Peyer's patch (tissue), 4 donors: ENCODE measurements around the gene KANSL2.

ENCODE experiments used
- POLR2A ChIP-seq, 2 donors: fragments of 450-650 bp; IDR thresholded peaks; one replicate each; pipeline ENCODE4 v1.5.1; 2017; ENCODE audit warnings: antibody characterized with exemption in 2 of 2, mild to moderate bottlenecking in 2 of 2, moderate library complexity in 2 of 2
- TF ChIP-seq, protein P1 (sequence below), 6 experiments: fragments of 450-650 bp in 4 of 6; fragments of 200-600 bp in 2 of 6; sonication (generic) in 1 of 6; IDR thresholded peaks; one replicate each; pipeline ENCODE4 v1.5.1; 2017 to 2019; ENCODE audit warnings: antibody characterized with exemption in 6 of 6, mild to moderate bottlenecking in 3 of 6, moderate library complexity in 1 of 6

DNA sequence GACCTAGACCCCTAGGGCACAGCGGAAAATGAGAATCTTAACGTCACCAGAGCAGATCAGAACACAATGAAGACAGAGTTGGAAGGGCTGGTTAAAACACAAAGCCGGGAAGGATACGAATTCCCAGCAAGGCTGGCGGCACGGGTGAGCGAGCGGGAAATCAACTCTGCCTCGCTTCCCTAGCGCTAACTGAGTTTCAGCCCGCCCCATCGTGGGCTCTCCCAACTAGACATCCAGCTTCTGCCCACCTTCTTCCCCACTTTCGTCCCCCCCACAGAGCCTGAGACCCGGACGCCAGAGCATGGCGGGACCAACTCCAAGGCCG, 34.1 kb upstream of the KANSL2 start:
- no peak for TF ChIP-seq POLR2A (IDR thresholded peaks at IDR 0.05)
- TF ChIP-seq, protein P1, sequence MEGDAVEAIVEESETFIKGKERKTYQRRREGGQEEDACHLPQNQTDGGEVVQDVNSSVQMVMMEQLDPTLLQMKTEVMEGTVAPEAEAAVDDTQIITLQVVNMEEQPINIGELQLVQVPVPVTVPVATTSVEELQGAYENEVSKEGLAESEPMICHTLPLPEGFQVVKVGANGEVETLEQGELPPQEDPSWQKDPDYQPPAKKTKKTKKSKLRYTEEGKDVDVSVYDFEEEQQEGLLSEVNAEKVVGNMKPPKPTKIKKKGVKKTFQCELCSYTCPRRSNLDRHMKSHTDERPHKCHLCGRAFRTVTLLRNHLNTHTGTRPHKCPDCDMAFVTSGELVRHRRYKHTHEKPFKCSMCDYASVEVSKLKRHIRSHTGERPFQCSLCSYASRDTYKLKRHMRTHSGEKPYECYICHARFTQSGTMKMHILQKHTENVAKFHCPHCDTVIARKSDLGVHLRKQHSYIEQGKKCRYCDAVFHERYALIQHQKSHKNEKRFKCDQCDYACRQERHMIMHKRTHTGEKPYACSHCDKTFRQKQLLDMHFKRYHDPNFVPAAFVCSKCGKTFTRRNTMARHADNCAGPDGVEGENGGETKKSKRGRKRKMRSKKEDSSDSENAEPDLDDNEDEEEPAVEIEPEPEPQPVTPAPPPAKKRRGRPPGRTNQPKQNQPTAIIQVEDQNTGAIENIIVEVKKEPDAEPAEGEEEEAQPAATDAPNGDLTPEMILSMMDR (IDR thresholded peaks at IDR 0.05) = no peak
